Body of pancreas (tissue), 4 donors: ENCODE data around the gene KLF15.

Experiments used
- CTCF ChIP-seq, 7 experiments: fragments of 450-650 bp in 4 of 7; fragments of 200-600 bp in 3 of 7; sonication (generic) in 3 of 7; IDR thresholded peaks; one replicate each; pipeline ENCODE4 v1.5.1; 2016 to 2019; ENCODE audit warnings: antibody characterized with exemption in 7 of 7
- POLR2A ChIP-seq, 3 donors: fragments of 450-650 bp; IDR thresholded peaks; one replicate each; pipeline ENCODE4 v1.6.1; 2016; ENCODE audit warnings: antibody characterized with exemption in 3 of 3, mild to moderate bottlenecking in 2 of 3

- TF ChIP-seq POLR2A (IDR thresholded peaks at IDR 0.05): no peak
- TF ChIP-seq CTCF (IDR thresholded peaks at IDR 0.05): no peak
Observed at GRCh38 chr3:126308394-126309125, 48.6 kb downstream of the KLF15 start.
